AG09309 (cell line): Measurements from ENCODE around the gene SPSB4.

Experiments used
- DNase-seq: peaks from one replicate; pipeline ENCODE4 v3.0.0-alpha.2; 2010; ENCODE audit warnings: low read depth
- H3K4me3 ChIP-seq: 2 replicates; pipeline ENCODE4 v1.5.1; 2011; ENCODE audit warnings: mild to moderate bottlenecking, low read depth, low read length, moderate library complexity; ENCODE audit not compliant: control insufficient read depth
- CTCF ChIP-seq: IDR thresholded peaks from 2 replicates; pipeline ENCODE4 v1.5.1; 2011; ENCODE audit warnings: mild to moderate bottlenecking, low read depth, low read length, inconsistent platforms; ENCODE audit not compliant: insufficient read depth, control insufficient read depth; ENCODE audit errors: missing control alignments

The SPSB4 gene

DNA sequence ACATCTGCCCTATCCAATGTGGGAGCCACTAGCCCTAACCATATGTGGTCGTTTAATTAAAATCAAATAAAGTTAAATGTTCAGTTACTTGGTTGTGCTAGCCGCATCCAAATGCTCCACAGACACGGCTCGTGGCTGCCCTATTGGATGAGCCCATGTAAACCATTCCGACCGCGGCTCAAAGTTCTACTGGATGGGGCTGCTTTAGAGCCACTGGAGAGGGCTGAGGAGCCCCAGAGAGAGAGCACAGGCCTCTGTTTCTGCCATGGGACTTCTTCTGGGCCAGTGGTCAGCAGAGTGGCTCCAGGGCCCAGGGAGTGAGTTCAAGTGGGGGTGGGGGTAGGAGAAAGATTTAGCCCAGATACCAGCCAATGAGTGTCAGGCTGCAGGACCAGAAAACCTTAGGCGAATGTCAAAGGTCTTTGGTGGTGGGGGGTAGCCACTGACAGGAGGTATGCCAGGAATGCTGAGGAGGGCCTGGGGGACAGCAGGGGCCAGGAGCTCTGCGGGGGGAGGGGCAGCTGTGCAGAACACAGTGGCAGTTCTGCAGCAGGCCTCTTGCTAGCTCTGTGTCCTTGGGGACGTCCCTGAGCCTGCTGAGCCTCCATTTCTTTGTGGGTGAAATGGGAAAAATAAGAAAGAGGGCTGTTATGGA lies 30.1 kb downstream of the SPSB4 start:
- H3K4me3 ChIP-seq: no peak overlapping the region
- no peak for TF ChIP-seq CTCF
- no peak for DNase-seq

DNA sequence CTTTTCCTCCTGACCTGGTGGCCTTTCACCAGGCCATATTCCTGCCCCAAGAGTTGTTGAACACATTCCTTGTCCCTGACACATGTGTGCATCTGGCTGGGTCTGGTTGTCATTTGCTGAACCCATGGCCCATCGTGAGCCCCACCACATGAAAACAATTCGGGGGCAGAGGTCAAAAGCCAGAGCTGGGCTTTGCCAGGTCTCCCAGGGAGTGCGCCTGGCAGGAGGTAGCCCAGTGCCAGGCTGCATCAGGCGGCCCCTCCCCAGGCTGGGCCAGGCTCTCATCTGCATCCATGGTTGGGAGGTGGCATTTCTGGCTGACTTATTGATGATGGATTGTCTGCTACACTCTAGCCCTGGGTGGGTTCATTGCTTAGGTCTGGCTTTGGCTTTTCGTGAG lies 30.9 kb downstream of the SPSB4 start:
- no peak for DNase-seq
- no peak for TF ChIP-seq CTCF
- no peak overlapping the region for H3K4me3 ChIP-seq

DNA sequence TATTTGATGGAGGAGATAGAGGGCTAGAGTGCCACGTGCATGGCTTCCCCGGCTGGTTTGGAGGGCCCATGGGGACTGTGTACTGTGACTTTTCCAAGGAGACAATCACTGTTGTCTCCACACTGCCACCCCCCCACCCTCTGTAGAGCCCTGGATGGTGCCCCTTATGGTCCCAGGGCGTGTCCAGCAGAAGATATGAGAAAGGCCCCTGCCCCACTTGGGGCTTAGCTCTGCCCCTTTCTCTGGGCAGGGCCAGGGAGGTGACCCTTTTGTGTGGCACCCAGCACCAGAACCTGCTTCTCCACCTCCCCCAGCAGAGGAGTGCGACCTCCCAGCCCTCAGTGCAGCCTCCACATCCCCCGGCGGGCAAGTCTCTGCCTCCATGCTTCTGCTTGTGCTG lies 32.1 kb downstream of the SPSB4 start:
- no peak overlapping the region for H3K4me3 ChIP-seq
- DNase-seq: no peak
- TF ChIP-seq CTCF: no peak

DNA sequence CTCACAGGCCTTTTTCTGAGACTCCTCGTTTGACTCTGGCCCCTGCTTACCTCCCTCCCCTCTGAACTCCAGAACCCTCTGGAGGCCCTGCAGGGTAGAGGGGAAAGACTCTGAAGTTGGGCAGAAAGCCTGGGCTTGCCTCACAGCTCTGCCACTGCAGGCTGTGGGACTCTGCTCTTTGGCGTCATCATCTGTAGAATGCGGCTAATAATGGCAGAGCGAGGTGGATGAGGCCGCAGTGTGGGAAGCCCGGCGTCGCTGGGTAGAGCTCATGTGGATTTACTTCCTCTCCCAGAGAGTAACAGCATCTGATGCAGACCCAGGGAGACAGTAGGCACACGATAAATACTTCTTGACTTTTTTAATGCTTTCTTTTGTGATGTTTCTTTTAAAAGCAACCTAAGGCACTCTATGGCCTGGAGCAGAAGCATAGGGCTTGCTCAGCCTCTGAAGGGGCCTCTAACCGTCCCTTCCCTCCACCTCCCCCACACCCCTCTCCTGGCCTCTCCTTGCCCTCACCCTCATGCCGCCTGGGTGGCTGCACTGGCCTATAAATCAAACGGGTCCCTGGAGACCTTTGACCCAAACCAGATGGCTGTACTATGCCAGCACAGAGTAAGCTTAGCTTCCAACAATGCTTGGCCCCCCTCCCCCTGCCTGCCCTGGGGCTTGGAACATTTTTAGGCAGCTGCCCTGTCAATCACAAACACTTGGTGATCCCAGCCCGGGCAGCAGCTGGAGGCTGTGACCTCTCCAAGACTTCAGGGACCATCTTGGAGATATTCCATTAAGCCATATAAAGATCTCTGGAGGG lies 32.9 kb downstream of the SPSB4 start:
- TF ChIP-seq CTCF: no peak
- no peak for DNase-seq
- no peak overlapping the region for H3K4me3 ChIP-seq

GRCh38 chr3:141085343-141086070 lies 34.4 kb downstream of the SPSB4 start:
- no peak for DNase-seq
- H3K4me3 ChIP-seq: no peak overlapping the region
- no peak for TF ChIP-seq CTCF

- no peak for TF ChIP-seq CTCF
- no peak overlapping the region for H3K4me3 ChIP-seq
- no peak for DNase-seq
Observed at GRCh38 chr3:141086188-141086587, 35.0 kb downstream of the SPSB4 start.
